HG03521 (cell line): ENCODE measurements around the gene NDRG4.
A peak's percentile ranks its signal among the peaks of the same experiment; 100 is the strongest.

Experiments used
- ATAC-seq: cut with Tn5 transposase; IDR thresholded peaks from one replicate; pipeline ENCODE4 v1.9.1; 2021; ENCODE audit warnings: mild to moderate bottlenecking, moderate library complexity; ENCODE audit not compliant: unreplicated experiment

NDRG4 gene

DNA sequence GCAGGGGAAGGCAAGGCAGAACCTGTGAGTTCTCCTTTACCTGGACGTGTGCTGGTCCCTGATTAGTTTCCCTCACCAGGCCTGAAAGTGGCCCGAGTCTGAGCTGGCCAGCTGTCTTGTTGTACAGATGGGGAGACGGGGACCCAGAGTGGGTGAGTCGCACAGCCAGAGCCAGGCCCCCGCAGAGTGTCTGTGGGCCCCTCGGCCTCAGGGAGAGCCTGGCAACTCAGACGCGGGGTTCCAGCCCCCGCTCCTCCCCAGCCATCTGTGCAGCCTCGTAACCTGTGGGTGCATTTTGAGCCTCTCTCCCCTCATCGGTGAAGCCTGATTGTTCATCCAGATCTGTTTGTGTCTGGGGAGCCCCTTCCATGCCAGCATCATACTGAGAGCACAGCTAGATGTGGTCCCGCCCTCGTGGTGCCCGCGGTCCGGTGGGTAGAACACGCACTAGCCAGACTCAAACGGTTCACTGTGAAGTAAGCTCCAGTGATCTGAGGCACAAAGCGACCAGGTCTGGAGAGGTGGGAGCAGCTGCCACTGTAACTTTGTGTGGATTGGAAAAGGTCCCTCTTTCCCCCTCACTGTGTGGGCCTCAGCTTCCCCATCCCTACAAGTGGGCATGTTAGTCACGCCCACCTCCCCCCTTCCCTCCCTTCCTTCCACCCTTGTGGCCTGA is 6.0 kb upstream of the NDRG4 start:
- no peak for ATAC-seq

DNA sequence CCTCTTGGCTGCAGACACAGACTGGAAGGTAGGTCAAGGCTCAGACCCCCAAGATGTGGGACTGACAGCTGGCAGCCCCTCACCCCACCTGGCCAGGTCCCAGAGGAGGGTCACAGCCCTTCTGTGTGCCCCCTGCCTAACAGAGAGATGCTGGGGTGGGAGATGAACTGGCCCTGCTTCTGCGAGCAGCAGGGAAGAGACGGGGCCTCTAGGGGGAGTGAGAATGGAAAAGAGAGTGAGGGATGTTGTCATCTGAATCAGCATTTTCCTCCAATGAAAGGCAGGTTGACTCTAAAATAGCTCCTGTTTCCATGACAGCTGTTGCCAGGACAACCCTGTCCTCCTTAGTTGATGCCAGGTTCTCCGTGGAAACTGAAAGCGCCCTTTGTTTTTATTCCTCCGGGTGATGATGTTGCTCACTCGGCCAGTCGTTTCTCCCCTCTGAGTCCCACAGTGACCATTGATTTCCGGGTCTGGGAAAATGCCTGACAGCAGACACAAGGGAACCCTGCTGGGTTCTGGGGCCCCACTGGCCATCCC is 4.9 kb upstream of the NDRG4 start:
- ATAC-seq = peak; percentile 49

DNA sequence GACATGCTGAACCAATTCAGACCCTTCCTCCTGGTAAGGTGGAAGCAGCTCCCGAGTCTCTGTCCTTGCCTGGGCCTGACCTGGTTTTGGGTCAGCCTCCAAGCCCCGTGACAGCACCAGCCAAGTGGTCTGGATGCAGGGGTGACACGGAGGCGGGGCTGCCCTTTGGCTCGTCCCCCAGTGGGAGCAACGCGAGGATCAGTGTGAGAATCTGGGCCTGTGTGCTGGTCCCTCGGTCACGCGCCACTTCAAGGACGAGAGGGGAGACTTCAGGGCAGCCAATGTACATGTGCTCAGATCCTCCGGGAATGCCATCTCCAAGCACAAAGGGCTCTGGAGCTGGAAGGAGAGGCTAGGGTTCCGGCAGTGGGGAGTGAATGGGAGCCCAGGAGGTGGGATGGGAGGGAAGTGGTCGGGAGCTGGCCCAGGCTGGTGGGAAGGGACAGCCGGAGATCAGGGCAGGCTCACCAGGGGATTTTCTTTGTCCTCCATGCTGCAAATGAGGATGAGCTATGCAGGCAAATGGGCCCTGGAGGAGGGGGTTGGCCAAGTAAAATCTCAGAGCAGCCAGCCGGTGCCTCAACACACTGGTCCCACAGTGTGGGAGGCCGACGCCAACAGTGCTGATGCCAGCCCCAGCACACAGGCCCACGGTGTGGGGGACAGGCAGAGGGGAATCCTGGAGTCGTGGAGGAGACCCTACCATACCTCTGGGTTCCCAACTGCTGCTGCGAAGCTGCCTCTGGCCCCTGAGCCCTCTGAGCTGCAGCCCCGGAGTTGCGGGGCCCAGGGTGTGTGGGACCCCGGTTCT is 4.2 kb upstream of the NDRG4 start:
- no peak for ATAC-seq

DNA sequence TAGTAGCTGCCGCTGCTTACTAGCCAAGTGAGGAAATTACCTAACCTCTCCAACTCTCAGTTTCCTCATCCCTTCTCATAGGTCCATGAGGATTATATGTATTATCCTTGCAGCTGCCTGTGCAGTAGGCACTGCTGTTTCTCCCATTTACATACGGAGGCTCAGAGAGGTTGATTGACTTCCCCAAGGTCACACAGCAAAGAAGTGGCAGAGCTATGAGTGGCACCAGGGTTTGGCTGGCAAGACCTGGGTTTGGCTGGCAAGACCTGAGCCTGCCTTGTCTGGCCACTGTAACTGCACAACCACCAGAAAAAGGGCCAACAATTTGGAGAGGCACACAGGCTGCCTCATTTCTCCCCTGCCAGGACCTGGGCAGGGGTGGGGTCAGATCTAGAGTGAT is 2.5 kb upstream of the NDRG4 start:
- no peak for ATAC-seq

DNA sequence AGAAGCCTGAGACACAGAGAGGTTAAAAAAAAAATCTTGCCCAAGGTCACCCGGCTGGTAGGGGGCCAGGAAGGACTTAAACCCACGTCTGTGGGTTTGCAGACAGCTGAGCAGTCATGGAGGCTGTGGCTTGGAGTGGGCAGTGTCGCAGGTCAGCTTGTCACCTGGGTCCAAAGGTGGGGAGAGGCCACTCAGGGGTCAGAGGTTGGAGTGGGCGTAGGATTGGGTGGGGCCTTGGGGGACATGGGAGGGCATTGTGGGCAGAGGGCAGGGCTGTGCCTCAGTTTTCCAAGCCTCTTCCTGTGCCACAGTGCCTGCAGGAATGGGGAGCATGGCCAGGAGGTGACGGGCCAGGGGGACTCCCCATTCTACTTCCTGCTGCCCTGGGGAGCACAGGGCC is 2.0 kb upstream of the NDRG4 start:
- no peak for ATAC-seq

DNA sequence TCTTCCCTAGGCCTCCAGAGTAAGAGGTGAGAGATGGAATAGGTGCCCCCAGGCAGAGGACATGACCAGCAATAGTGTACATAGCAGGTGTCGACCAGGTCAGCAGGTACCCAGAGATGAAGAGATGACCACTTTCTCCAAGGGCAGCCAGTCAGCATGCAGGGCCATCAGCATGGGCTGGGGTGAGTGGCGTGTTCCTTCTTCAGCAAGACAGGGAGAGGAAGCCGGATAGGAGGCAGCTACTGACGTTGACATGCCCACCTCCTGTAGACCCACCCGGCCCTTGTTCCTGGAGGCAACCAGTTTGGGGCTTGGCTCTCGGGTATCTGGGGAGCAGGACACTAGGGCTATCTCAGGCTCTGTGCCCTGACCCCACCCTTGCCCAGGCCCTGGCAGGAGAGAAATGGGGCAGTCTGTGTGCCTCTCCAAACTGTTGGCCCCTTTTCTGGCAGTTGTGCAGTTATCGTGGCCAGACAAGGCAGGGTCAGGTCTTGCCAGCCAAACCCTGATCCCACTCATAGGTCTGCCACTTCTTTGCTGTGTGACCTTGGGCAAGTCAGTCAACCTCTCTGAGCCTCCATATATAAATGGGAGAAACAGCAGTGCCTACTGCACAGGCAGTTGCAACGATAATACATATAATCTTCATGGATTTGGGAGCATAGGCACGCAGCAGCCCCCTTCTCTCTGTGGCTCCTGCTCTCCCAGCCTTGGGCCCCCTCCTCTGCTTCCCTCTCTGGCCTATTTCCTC is 1.4 kb upstream of the NDRG4 start:
- ATAC-seq = no peak

DNA sequence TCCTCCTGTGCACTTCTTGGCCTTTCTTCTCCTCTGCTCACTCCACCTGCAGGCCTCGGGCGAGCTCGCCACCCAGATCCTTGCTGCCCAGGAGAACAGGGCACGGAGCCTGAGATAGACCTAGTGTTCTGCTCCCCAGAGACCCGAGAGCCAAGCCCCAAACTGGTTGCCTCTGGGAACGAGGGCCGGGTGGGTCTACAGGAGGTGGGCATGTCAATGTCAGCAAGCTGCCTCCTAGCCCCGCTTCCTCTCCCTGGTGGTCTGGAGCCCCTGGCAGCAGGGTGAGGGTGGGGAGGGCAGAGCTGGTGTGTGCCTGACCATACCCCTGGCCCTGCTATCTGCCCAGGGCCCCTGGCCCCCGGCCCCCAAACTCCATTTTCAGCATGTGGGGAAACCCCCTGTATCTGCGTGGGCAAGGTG is 841 bp upstream of the NDRG4 start:
- no peak for ATAC-seq

DNA sequence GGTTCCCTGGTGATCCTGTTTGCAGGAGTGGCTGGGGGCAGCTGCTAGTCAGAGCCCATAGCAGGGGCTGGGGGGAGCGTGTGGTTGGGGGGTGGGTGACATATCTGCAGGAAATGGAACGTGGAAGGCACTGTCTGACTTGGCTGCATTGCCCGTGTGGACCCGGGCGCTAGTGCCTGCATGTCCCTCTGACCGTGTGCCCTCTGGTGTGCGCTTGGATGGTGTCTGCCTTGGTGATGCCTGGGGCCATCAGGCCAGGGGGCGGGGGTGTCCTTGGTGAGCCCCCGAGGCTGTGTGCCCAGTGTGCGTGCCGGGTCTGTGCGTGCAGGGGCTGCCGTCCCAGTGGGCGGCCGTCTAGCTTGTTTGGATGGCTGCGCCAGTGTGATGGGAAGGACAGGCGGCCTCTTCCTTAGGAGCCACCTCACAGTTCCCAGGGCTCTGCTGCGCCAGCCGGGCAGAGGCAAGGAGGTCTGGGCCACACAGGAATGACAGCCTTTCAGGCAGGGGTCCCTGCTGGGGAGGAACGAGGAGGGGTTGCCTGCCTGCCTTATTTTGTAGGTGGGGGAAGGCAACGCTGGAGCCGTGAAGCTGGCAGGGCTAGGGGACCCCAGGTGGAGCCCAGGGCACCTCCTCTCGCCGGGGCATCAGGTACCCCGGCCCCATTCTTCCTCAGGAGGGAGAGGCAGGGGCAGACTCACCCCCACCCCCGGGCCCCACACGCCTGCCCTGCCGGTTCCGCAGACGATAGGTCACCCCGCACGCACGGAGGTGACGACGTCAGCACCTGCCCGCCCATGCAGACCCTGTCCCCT is 693 bp downstream of the NDRG4 start:
- no peak for ATAC-seq

DNA sequence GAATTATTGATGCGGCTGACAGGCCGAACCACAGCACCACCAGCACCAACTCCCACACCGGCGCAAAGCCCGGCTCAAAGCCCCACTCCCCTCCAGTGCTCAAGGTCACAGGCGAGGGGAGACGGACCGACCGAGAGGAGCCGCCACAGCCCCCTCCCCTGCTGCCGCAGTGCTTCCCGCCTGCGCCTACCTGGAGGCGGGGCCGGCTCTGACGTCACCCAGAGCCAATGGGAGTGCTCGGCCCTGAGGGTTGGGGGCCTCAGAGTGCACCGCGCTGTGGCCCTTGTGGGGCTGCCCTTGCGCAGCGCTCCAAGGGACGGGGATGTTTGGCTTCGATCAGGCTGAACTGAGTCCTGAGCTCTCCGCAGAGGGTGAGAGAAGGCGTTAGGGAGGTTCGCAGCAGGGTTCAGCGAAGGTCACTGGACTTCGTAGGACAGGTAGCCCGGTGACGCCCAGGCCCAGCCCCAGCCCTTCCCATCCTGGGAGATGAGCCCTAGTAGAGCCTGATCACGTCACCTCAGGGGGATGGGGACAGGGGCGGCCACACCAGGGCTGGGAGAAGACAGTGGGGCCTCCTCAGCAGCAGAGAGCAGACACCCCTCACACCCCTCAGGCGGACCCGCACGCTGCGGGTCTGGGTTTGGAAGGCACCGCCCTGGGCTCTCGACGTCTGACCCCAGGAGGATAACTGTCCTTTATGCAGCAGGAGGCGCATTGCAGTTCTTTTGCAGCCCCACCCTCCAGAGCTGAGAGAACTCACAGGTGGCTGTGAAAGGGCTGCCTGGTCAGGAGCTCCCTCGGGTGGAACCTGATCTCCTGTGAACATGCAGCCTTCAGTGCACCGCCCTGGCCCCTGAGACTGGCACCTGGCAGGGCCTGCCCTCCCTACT is 1.5 kb downstream of the NDRG4 start:
- ATAC-seq = no peak

DNA sequence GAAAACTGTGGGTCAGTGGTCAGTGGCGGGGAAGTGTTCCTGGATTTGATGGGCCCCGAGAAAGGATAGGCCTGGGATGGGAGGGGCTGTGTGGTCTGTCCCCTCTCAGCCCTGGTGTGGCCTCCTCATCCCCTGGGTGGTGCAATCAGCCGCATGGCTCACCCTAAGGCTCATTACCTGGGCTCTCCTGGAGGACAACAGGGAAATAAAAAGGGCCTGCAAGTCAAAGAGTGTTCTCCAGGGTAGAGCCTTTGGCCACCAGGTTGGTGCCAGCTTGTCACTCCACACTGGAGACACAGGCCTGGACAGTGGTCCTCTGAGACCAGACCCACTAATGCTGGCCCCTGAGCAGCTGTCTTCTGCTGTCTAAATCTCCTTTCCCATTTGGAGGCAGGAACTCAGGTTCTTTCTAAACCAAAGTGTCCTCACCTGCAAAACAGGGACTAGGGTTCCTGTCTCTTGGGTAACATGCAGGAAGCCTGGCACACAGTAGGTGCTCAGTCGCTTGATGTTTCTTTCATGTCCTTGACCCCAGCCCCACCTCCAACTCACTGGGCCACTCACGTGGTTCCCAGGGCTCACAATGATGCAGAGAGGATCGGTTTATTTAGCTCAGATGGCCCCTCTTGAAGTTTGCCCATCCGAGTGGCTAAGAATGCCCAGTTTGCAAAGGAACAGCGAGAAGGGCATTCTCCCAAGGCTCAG is 2.4 kb downstream of the NDRG4 start:
- no peak for ATAC-seq

DNA sequence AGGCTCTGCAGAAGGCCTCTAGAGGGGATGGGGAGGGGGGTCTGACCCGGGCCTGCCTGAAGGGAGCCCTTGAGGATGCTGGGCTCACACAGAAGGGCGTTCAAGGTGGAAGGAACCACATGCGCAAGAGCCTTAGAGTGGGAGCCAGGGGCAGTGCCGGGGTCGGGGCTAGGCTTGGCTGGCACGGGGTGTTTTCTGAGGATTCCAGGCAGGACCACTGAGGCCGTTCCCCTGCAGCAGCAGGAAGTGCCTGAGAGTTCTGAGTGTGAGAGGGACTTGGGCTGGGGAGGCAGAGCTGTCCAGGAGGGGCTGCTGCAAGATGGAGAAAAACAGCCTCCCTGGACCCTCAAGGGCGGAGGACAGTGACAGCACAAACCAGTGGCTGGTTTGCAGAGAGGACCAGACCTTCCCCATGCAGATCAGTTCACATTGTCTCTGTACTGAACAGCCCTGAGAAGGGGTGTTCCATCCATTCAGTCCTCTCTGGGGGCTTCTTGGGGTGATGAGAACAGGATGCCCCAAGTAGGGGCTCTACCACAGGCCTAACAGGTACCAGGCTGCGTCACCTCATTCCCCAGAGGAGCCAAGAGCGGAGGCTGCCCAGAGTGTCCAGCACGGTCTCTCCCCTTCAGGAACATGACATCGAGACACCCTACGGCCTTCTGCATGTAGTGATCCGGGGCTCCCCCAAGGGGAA is 3.4 kb downstream of the NDRG4 start:
- ATAC-seq = no peak

DNA sequence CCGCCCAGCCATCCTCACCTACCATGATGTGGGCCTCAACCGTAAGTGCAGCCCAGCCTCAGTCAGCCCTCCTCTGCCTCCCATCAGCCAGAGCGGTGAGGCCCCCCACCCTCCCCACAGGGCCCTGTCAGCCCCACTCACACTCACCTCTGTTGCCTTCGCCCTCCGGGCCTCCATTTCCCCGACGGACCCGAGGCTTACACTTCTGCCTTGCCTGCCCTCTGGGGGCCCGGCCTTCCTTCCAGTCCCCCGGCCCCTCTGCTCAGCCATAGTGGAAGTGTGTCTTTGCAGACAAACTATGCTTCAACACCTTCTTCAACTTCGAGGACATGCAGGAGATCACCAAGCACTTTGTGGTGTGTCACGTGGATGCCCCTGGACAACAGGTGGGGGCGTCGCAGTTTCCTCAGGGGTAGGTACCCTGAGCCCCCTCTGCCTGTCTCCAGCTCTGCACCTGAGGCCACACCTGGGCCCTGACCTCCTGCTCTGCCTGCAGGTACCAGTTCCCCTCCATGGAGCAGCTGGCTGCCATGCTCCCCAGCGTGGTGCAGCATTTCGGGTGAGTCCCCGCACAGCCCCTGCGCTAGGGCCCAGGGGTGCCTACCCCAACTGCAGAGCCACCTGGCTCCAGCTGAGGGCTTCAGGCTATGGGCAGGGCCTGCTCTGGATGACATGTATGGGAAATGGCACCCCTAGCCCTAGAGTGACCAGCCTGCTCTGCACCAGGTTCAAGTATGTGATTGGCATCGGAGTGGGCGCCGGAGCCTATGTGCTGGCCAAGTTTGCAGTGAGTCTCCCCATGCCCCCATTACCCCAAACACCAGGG is 4.1 kb downstream of the NDRG4 start:
- ATAC-seq = no peak

DNA sequence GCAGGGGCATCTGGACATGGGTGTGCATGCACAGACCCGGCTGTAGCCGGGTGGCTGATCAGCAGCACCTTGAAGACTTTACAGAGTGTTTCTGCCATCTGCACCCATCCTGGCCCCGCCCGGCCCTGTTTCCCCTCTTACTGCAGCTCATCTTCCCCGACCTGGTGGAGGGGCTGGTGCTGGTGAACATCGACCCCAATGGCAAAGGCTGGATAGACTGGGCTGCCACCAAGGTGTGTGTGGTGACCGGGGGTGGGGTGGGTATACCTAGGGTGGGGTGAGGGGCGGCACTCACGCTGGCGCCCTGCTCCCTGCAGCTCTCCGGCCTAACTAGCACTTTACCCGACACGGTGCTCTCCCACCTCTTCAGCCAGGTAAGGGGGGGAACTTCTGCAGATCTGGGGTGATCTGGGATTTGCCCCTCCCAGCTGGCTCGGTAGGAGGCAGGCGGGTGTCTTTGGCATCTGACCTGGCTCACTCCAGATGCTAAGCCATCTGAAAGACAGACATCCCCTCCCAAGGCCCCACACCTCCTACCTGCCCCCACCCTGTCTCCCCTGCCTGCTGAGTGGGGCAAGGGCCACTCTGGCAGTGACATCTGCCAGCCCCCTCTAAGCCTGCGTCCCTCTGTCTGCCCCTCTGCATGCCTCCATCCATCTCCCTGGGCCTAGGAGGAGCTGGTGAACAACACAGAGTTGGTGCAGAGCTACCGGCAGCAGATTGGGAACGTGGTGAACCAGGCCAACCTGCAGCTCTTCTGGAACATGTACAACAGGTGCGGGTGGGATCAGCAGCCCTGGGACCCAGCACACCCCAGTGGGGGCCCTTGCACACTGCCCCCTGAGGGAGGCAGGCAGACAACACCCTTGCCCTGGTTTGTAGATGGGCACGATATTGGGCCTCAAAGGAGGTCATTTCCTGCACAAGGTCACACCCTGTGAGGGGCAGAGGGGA is 6.6 kb downstream of the NDRG4 start:
- no peak for ATAC-seq

DNA sequence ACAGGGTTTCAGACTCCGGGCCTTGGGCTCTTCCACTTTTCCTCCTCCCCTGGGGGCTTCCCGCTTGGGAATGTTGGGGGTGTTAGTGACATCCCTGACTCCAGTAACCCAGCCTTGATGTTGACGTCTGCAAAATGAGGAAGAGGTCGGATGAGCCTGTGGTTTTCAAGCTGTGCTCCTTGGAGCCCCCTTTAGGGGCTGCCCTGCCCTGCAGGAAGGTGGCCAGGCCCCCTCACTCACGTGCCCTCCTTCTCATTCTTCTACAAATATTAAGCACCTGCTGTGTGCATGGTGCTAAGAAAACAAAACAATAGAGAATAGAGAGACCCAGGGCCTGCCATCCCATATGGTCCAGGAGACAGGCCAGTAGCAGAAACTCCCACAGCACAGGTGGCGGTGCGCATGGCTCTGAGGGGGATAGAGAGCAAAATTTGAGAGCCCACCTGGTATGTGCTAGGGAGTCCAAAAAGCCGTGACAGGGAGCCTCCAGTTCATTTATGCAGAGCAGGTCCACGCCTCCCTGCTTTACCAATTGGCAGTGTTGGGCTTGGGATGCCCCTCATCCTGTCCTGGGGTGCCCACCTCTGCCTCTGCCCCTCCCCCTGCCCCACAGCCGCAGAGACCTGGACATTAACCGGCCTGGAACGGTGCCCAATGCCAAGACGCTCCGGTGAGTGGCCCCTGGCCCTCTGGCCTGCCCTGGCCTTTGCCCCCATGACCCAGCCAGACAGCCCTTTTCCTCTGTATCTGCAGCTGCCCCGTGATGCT is 7.4 kb downstream of the NDRG4 start:
- no peak for ATAC-seq

DNA sequence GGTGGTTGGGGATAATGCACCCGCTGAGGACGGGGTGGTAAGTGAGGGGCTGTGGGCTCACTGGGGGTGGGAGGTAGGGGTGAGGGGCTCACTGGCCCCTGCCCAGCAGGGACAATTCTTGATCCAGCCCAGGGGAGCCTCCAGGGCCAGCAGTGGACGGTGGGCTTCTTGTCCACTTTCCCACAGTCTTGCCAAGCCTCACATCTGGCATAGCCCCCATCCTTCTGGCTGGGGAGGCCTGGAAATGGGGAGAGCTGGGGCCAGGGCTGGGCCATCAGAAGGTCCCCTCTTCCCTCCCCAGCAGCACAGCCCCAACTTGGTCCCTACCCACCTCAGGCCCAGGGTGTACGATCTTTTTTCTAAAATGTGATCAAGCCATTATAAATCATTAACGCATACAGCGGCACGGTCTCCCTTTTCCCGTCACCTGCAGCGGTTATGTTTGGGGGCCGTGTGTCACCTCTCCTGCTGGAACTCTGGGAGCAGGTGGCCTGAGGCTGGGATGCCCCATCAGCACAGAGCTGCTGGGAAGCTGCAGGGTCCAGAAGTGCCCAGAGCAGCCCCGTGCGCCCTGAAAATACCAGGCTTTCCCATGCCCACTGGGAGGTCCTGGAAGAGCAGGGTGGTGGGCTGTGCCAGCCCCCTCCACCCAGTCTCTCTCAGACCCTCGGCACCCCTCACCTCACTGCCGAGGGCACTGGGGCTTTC is 8.2 kb downstream of the NDRG4 start:
- no peak for ATAC-seq
